ENCODE data around the gene TSSC4. TPM values are rescaled to one million over a fixed set of nuclear protein-coding genes. Genes with fewer than 3 reads are reported as not detected.

Gene TSSC4
- total RNA-seq, 1 donor from 2014 or later: 52.2 TPM

DNA sequence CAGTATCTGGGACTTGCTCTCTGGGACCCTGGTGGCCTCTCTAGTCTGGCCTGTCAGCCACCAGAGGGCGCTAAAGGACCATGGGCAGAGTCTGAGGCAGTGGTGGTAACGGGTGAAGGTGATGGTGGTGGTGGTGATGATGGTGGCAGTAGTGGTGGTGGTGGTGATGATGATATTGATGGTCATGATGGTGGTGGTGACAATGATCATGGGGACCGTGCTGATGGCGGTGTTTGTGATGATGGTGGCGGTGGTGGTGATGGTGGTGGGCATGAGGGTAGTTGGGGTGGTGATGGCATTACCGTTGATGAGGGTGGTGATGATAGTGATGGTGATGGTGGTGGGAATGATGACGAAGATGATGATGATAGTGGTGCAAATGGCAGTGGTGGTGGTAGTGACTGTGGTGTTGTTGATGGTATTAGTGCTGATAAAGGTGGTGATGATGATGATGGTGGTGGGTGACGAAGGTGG, 27.8 kb downstream of the TSSC4 start:
- no peak for DNase-seq (ENCODE audit: low spot score)
- Mint-ChIP-seq H3K9me3 (ENCODE audit: low read depth) (no peaks in the 10 kb centered on the region), H3K27ac (ENCODE audit: unreplicated experiment) (no peak overlapping the region), H3K4me3 (ENCODE audit: unreplicated experiment) (no peak overlapping the region), H3K27me3 (ENCODE audit: low read depth) (peaks cover 6% of the 10 kb centered on the region), H3K4me1 (ENCODE audit: low read depth) (no peaks in the 10 kb centered on the region), H3K36me3 (ENCODE audit: low read depth) (no peaks in the 10 kb centered on the region)
- TF ChIP-seq, protein P1, sequence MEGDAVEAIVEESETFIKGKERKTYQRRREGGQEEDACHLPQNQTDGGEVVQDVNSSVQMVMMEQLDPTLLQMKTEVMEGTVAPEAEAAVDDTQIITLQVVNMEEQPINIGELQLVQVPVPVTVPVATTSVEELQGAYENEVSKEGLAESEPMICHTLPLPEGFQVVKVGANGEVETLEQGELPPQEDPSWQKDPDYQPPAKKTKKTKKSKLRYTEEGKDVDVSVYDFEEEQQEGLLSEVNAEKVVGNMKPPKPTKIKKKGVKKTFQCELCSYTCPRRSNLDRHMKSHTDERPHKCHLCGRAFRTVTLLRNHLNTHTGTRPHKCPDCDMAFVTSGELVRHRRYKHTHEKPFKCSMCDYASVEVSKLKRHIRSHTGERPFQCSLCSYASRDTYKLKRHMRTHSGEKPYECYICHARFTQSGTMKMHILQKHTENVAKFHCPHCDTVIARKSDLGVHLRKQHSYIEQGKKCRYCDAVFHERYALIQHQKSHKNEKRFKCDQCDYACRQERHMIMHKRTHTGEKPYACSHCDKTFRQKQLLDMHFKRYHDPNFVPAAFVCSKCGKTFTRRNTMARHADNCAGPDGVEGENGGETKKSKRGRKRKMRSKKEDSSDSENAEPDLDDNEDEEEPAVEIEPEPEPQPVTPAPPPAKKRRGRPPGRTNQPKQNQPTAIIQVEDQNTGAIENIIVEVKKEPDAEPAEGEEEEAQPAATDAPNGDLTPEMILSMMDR (IDR thresholded peaks at IDR 0.05): peak; percentile 85

DNA sequence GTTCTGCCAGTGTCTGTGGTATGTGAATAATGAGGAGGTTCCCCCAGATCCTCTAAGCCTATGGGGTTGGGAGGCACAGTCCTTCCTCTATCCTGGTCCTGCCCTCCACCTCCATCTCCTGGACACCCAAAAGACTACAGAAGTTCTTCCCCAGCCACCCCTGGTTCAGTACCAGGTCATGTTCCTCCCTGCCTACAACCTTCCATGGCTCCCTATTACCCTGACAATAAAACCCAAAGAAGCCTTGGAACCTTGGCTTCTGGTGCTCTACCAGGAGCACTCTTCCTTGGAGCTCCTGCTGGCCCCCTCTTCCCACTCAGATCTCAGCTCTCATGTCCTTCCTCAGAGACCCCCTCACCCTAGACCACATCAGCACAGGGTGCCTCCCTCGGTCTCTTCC, 30.8 kb downstream of the TSSC4 start:
- no peaks in the 10 kb centered on the region for H3K9me3 Mint-ChIP-seq (ENCODE audit: low read depth)
- no peaks in the 10 kb centered on the region for H3K4me1 Mint-ChIP-seq (ENCODE audit: low read depth)
- no peak for DNase-seq (ENCODE audit: low spot score)
- H3K27me3 Mint-ChIP-seq (ENCODE audit: low read depth): peaks cover 5% of the 10 kb centered on the region
- no peaks in the 10 kb centered on the region for H3K36me3 Mint-ChIP-seq (ENCODE audit: low read depth)
- TF ChIP-seq, protein P1 (IDR thresholded peaks at IDR 0.05): no peak
- no peak overlapping the region for H3K4me3 Mint-ChIP-seq (ENCODE audit: unreplicated experiment)
- no peak overlapping the region for H3K27ac Mint-ChIP-seq (ENCODE audit: unreplicated experiment)

DNA sequence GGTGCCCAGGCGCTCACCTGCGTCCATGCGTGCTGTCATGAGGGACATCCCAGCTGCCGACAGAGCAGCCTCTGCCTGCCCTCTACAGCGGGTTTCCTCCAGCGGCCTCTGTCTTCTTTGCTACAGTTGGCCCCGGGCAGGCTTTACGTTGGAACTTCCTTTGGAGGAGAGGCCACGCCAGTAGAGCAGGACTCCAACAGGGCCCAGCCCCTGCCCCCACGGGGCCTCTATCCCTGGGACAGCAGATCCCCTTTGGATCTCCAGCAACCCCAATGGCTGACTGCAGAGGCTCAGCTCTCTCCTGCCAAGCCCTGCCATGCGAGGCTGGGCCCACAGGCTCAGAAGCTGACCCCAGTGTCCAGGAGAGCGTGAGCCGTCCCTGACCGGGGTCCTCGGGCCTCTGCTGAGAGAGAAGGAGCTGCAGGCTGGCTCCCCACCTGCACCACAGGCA, 31.6 kb downstream of the TSSC4 start:
- Mint-ChIP-seq H3K4me3 (ENCODE audit: unreplicated experiment) (no peak overlapping the region), H3K9me3 (ENCODE audit: low read depth) (no peaks in the 10 kb centered on the region), H3K27me3 (ENCODE audit: low read depth) (peaks cover 6% of the 10 kb centered on the region), H3K27ac (ENCODE audit: unreplicated experiment) (no peak overlapping the region), H3K4me1 (ENCODE audit: low read depth) (no peaks in the 10 kb centered on the region), H3K36me3 (ENCODE audit: low read depth) (no peaks in the 10 kb centered on the region)
- peak; percentile 75 for DNase-seq (ENCODE audit: low spot score)
- TF ChIP-seq, protein P1 (IDR thresholded peaks at IDR 0.05): no peak

DNA sequence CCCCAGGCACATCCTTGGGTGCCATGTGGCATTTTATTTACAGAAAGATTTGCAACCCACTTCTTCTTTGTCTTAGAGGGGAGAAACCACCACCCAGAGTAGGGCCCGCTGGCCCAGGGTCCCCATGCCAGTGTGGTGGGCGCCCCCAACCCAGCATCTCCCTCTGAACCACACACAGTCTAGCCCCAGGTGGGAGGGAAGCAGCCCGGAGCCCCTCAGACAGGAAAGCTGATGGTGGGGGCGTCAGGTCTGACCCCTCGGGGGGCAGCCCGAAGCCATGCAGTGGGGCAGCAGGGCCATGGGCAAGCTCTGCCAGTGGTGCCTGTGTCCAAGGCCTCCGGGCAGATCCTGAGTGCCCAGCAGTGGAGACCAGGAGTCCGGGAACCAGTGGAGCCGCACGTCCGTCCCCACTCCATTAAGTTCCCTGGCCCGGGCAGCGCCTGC, 32.1 kb downstream of the TSSC4 start:
- H3K9me3 Mint-ChIP-seq (ENCODE audit: low read depth): no peaks in the 10 kb centered on the region
- TF ChIP-seq, protein P1 (IDR thresholded peaks at IDR 0.05): no peak
- no peak overlapping the region for H3K27ac Mint-ChIP-seq (ENCODE audit: unreplicated experiment)
- H3K27me3 Mint-ChIP-seq (ENCODE audit: low read depth): peaks cover 10% of the 10 kb centered on the region
- no peaks in the 10 kb centered on the region for H3K4me1 Mint-ChIP-seq (ENCODE audit: low read depth)
- no peak for DNase-seq (ENCODE audit: low spot score)
- H3K36me3 Mint-ChIP-seq (ENCODE audit: low read depth): no peaks in the 10 kb centered on the region
- no peak overlapping the region for H3K4me3 Mint-ChIP-seq (ENCODE audit: unreplicated experiment)

DNA sequence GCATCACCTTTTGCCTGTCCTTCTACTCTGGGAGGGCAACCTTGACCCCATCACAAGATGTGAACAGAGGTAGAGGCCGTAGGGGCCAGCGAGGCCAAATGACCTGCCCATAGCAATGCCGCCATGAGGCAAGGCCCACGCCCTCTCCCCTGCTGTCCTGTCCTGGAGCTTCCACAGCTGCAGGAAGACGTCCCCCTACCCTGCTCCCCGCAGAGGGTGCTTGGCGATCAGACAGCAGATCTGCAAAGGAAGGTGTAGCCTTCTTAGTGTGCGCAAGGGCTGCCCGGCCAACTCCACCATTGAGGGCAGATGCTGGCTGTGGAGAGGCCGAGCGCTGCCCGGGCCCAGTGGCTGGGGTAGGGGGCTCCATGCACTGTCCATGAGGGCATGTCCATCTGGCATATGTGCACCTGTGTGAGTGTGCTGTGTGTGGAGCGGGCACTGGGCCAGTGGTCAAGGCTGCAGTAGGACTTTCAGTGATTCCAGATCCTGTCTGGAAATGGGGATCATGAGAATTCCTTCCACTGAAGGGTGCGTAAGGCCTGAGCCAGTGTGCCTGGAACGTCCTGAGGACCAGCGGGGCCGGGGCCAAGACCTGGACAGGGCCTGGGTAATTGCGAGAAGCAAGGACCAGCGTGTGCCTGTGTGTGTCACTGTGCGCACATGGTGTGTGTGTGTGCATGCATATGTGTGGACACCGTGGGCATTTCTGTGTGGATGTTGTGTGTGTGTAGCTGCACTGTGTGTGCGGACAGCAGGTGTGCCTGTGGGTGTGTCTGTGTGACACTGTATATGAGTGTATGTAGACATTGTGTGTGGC, 32.8 kb downstream of the TSSC4 start:
- no peaks in the 10 kb centered on the region for H3K4me1 Mint-ChIP-seq (ENCODE audit: low read depth)
- H3K27ac Mint-ChIP-seq (ENCODE audit: unreplicated experiment): no peak overlapping the region
- TF ChIP-seq, protein P1 (IDR thresholded peaks at IDR 0.05): no peak
- no peaks in the 10 kb centered on the region for H3K36me3 Mint-ChIP-seq (ENCODE audit: low read depth)
- DNase-seq (ENCODE audit: low spot score): peak; percentile 90
- no peaks in the 10 kb centered on the region for H3K9me3 Mint-ChIP-seq (ENCODE audit: low read depth)
- H3K27me3 Mint-ChIP-seq (ENCODE audit: low read depth): peaks cover 16% of the 10 kb centered on the region
- H3K4me3 Mint-ChIP-seq (ENCODE audit: unreplicated experiment): no peak overlapping the region

Measured in chondrocyte (in vitro differentiated cells).